Measurements from ENCODE around the gene HAUS3.

- TF ChIP-seq HDGF (IDR thresholded peaks at IDR 0.05) (no peak), SRF (IDR thresholded peaks at IDR 0.05; ENCODE audit: low read depth in 2 of 2, low read length in 2 of 2) (no peak), POLR2A (IDR thresholded peaks at IDR 0.05; ENCODE audit: low read depth, low read length) (no peak), RAD21 (IDR thresholded peaks at IDR 0.05; ENCODE audit: insufficient read depth, low read depth, low read length) (no peak), MAX (IDR thresholded peaks at IDR 0.05; ENCODE audit: low read depth, low read length) (no peak)
These were observed 918 bp downstream of the HAUS3 start for GRCh38 chr4:2241003-2241402.

All from GM12878 (cell line).